KOPT-K1 (cell line): ENCODE measurements around the gene ELFN2.

Source experiments
- H3K27ac ChIP-seq: fragments of 200-600 bp; sonication (generic); 2 replicates; pipeline ENCODE4 v1.5.1; 2016; ENCODE audit warnings: antibody characterized with exemption, mild to moderate bottlenecking, low read depth, low read length; ENCODE audit not compliant: poor library complexity, severe bottlenecking
- H3K36me3 ChIP-seq: fragments of 200-600 bp; sonication (generic); 2 replicates; pipeline ENCODE4 v1.5.1; 2017; ENCODE audit warnings: antibody characterized with exemption, mild to moderate bottlenecking, low read length, moderate library complexity; ENCODE audit not compliant: insufficient read depth
- H3K9me3 ChIP-seq: fragments of 200-600 bp; sonication (generic); 2 replicates; pipeline ENCODE4 v1.5.1; 2017; ENCODE audit warnings: antibody characterized with exemption, low read length, mild to moderate bottlenecking; ENCODE audit not compliant: insufficient read depth, poor library complexity, severe bottlenecking

Gene ELFN2

DNA sequence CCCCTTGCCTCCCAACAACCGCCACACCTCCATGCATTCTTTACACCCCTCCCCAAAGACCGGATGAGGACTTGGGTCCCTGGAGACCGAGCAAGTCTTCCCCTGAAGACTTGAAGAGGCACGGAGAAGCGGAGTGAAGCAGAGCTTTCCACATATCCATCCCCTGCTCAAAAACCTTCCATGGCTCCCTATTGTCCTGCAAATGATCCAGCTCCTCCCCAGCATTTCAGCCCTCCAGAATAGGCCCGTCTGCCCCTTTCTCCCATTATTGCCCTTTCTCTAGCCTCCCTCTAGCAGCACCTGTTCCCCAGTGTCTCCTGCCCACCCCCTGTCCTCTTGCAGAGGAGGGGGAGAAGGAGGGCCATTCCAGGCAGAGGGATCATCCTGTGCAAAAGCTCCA, 85.2 kb downstream of the ELFN2 start:
- Histone ChIP-seq H3K27ac (no peak overlapping the region), H3K9me3 (no peaks in the 10 kb centered on the region), H3K36me3 (no peaks in the 10 kb centered on the region)

DNA sequence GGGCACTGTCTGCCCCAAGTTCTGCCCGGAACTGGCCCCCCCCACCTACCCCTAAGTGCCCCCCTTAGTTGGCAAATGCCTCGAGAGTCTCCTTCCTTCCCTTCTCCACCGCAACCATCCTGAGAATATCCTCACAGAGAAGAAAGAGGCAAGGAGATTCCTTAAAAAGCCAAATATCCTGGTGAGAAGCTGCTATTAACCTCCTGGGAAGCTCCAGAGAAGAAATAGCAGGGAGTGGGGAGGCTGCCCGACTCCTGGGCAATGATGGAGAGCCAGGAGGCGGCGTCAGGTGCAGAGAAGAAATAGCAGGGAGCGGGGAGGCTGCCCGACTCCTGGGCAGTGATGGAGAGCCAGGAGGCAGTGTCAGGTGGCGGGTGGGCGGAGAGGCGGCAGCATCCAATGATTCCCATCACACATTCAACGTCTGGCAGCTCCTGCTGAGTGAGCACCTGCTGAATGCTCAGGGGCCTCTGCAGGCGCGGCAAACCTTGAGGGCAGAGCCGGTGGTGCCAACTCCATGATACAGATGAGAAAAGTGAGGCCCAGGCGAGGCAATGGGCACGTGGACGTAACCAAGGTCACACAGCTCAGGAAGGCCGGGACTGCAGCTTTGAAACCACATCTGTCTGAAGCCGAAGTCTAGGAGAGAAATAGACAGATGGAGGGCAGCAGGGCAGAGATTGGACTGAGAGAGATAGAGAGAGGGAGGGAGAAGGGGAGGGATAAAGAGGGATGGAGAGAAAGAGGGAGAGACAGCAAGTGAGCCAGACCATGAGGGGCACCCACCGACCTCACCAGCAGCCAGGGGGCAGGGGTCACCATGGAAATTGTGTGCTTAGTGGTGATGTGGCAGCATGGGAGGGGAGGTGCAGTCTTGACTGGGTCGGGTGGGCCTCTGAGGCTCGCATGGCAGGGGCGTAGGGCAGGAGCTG, 86.7 kb downstream of the ELFN2 start:
- H3K27ac ChIP-seq: no peak overlapping the region
- H3K36me3 ChIP-seq: no peaks in the 10 kb centered on the region
- no peaks in the 10 kb centered on the region for H3K9me3 ChIP-seq

DNA sequence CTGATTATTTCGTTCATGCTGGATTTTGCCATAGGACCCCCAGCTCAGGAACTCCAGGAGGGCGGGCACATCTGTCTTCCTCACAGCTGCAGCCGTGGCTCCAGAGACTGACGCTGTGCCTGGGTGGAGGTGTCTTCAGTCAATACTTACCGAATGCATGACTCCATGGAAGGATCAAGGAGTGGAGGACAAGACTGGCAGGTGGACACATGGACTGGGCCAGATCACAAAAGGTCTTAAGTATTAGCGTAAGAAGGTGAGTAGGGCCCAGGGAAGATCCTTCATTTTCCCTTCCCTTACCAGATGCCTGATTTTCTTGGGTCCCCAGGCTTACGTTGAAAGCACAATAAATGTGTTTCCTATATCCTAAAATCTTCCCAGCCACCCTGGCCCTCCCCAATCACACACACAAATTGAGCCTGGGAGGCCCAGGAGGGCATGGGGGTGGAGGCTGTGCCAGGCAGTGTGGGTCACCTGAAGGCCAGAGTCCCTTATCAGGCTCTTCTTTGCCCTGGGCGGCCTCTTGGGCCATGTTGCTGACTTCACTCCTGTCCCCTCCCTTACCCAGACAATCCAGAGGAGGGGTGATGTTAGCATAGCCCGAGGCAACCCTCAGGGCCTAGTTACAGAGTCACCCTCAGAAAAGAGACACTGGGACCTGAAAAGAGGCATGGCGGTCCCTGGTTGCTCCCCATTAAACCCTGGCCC, 88.6 kb downstream of the ELFN2 start:
- Histone ChIP-seq H3K27ac (no peak overlapping the region), H3K36me3 (no peaks in the 10 kb centered on the region), H3K9me3 (no peaks in the 10 kb centered on the region)

DNA sequence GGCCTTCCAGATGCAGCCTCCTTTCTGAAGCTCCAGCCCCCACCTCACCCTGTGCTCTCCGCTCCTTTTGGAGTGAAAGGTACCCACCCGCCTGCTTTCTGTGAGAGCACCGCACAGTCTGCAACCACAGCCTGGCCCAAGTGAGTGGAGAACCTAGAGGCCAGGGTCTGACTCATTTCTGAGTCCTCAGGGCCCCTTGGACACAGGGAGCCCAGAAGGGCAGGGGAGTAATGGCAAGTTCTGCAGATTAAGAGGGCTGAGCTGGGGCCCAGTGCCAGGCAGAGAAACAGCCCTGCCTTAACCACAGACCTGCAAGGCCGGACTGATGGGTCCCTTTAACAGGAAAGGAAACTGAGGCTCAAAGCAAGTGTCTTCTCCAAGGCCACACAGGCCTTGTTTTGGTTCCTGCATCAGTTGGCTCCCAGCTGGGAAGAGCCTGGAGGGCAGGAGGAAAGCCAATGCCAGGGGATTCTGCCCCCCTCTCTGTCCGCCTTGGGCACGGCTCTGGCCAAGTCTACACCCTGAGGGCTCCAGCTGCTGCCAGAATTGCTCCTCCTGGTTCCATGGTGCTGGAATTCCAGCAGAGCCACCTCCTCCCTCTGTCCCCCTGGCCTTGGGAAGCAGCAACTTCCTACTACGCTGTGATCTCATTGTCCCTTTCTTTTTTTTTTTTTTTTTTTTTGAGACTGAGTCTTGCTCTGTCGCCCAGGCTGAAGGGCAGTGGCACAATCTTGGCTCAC, 89.9 kb downstream of the ELFN2 start:
- no peak overlapping the region for H3K27ac ChIP-seq
- no peaks in the 10 kb centered on the region for H3K36me3 ChIP-seq
- no peaks in the 10 kb centered on the region for H3K9me3 ChIP-seq

DNA sequence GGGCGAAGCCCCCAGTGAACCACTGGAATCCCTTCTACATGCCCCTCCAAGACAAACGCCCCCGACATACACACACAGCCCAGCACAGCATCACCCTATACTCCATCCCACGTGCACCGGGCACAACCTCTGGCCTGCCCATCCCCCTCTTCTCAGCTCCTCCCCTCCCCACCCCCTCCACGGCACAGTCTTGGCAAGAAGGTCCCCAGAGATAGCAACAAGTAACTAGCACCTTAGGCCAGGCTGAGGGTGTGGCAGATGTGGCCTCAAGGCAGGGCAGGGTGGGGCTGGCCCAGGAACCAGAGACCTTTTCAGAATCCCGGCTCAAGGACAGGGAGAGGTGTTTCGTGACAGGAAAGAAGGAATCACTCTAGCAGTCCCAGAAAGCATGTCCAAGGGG, 90.7 kb downstream of the ELFN2 start:
- no peaks in the 10 kb centered on the region for H3K36me3 ChIP-seq
- H3K27ac ChIP-seq: no peak overlapping the region
- H3K9me3 ChIP-seq: no peaks in the 10 kb centered on the region

DNA sequence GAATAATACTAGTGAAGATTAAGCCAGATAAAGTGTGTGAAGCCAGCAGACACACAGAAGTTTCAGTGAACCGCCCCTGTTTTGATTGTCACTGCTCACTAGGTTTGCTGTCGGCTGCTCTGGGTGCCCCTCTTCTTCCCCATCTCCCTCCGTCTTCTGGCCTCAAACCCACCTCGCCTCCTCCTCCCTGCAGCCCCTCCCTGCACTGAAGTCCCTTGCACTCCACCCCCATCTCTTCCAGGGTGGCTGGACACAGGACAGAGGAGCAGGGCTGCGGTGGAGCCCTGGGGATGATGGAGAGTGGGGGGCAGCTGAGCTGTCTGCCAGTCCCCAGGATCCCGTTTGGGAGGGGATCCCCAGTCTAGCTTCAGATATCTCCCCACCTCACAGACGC, 91.5 kb downstream of the ELFN2 start:
- H3K27ac ChIP-seq: no peak overlapping the region
- no peaks in the 10 kb centered on the region for H3K36me3 ChIP-seq
- no peaks in the 10 kb centered on the region for H3K9me3 ChIP-seq

DNA sequence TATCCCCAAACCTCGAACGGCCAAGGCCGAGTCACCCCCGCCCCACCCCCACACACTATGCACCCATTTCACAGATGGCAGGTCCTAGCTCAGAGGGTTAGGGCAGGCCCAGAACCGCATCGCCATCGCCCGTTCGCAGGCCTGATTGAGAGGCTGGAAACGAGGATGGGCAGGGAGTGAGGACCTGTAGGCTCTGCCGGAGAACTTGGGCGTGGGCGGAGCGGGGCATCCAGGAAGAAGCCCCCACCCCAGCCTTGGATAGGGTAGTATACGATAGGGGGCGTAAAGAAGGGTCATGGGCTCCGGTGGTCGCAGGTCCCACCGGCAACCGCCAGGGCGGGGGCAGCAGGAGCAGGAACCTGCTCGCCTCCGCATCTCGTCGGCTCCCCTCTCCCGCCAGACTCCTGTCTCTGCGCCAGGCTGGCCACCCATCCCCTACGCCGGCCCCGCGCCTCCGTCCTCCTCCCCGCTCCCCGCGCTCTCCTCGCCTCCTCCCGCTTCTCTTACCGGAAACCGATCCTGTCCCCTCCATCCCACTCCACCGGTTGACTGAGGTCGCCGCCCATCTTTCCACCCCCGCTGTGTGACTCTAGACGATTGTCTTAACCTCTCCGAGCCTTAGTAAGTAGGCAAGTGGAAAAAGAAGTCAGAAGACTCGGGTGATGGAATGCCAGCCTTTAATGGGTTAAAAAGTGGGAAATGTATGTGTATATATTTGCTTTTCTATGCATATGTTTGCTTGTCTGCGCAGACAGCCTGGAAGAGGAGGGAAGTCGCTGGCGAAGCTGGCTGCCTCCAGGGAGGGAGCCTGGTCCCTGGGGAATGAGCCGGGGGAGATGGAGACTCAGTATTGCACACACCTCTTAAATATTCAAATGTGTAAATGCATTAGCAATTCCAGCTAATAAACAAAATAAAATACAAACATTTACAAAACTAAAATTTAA, 92.1 kb downstream of the ELFN2 start:
- Histone ChIP-seq H3K9me3 (no peaks in the 10 kb centered on the region), H3K36me3 (no peaks in the 10 kb centered on the region), H3K27ac (no peak overlapping the region)

DNA sequence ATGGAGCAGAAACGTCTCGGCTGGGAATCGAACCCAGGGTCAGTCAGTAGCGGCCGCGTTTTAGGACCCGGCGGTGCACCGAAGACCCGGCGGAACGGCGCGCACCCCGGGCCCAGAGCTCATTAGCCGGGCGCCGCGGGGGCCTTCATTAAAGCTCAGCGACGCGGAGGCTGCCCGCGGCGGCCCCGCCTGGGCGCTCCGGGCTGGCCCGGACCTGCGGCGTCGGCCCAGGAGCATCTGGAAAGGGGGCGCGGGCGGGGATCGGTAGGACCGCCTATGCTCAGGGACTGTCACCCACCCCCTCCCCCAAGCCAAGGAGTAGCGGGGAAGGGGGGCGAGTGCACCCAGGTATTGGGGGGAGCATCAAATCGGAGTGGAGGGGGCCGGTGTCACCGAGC, 92.8 kb downstream of the ELFN2 start:
- no peaks in the 10 kb centered on the region for H3K9me3 ChIP-seq
- no peaks in the 10 kb centered on the region for H3K36me3 ChIP-seq
- no peak overlapping the region for H3K27ac ChIP-seq

DNA sequence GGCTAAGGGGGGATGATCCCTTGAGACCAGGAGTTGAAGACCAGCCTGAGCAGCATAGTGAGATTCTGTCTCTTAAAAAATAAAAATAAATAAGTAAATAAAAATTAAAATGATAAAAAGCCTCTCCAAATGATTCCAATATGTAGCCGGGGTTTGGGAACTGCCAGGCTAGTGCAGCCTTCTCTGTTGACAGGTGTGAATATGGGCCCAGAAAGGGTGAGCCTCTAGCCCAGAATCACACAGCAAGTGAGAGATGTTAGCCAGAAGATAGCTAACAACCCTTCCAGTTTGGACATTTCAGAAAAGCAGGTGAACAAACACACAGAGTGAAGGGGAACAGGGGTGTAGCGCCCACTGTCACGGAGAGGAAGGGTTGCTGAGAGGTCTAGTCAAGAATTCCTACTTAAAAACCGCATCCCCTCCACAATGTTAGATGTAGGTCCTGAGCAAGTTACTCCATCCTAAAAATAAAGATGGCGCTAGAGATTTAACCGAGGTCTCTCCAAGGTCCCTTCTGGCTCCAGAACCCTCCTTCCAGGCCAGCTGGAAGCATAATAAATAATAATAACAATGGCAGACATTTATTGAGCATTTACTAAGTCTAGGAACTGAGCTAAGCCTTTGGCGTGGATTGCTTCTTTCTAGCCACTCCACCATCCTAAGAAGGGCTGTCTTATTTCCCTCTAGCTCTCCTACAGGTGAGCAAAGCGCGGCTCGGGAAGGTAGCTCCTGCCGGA, 93.4 kb downstream of the ELFN2 start:
- Histone ChIP-seq H3K9me3 (no peaks in the 10 kb centered on the region), H3K36me3 (no peaks in the 10 kb centered on the region), H3K27ac (no peak overlapping the region)

DNA sequence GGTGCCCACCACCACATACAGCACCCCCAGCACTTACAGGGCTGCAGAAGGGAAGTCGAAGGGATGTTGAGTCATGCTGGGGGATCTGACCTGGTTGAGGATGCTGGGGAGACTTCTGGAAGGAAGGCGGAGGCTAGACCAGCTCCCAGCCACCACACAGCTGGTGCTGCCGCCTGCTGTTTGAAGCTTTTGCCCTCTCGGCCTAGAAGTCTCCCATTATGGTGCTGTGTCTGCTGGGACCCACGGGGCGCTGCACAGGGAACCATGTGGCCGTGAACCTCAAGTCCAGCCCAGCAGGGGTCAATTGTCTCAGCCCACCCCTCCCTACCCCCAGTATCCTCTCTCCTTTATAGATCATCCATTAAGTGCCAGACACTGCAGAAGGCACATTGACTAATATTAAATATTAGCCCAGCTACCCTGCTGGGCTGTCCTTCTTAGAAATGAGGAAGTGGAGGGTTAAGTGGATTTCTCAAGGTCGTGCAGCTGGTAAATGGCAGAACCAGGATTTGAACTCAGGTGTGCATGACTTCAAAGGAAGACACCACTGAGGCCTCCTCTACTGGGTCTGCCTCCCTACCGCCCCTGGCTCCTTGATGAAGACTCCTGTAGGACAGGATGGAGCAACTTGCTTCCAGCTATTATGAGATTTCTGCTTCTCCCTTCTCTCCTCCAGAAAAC, 95.3 kb downstream of the ELFN2 start:
- no peaks in the 10 kb centered on the region for H3K9me3 ChIP-seq
- H3K36me3 ChIP-seq: no peaks in the 10 kb centered on the region
- H3K27ac ChIP-seq: no peak overlapping the region

DNA sequence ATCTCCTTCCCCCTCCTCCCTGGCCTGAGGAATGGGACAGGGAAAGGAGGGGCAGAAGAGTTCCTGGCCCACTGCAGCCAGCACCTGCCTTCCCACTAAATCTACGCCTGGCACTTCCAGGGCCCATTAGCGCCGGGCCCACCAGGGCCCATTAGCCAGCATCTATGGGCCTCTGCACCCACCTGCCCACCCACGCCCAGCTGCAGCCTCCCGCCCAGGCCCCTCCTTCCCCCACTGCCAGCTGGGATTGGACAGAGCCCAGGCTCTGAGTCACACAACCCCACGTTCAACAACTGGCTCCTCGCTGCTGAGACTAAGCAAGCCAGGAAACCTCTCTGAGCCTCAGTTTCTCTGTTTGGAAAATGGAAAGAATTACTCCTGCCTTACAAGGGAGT, 96.2 kb downstream of the ELFN2 start:
- Histone ChIP-seq H3K36me3 (no peaks in the 10 kb centered on the region), H3K9me3 (no peaks in the 10 kb centered on the region), H3K27ac (no peak overlapping the region)

DNA sequence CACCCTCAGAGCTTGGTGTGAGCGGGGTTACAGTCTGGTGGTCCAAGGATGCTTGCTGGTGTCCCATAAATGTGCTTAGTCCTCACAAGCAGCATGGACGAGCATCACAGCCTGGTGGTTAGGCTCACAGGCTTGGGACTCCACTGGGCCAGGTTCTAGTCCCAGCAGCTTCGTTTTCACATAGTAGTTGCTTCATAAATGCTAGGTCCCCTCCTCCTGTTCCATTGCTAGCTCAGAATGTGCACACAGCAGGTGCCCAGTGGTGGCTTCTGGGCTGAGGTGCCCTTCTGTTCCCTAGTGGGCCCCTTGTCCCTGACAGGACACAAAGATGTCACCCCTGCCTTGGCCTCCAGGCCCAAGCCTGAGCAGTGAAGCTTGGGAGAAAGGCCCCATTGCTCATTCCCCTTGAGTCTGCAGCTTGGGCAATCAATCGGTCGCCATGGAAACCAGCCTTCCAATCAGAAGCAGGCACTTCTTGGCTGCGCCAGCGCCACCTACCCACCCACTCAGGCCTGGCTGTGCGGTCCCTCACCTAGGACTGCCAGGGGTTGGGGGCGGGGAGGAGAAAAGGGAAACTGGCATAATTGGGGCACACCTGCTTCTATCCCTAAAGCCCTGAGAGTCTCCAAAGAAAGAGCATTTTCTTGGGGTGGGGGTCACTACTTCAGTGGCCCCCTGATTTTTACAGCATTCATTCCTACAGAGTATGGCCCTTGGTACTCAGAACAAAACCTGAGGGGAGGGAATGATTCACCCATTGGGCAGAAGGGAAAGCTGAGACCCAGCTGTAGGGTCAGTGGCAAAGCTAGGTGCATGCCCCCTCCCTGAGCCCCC, 96.9 kb downstream of the ELFN2 start:
- Histone ChIP-seq H3K27ac (no peak overlapping the region), H3K36me3 (no peaks in the 10 kb centered on the region), H3K9me3 (no peaks in the 10 kb centered on the region)
